Glutamatergic neuron (in vitro differentiated cells): ENCODE results near the gene RANGRF. TPM values are rescaled to one million over a fixed set of nuclear protein-coding genes. Genes with fewer than 3 reads are reported as not detected.

Experiments
- DNase-seq: peaks from one replicate; pipeline ENCODE4 v3.0.0; 2022
- H3K27ac Mint-ChIP-seq: one replicate; pipeline ENCODE4 v1.8.0; 2020; ENCODE audit warnings: mild to moderate bottlenecking, mixed read lengths, inconsistent platforms; ENCODE audit not compliant: unreplicated experiment
- H3K27me3 Mint-ChIP-seq: one replicate; pipeline ENCODE4 v1.8.0; 2020; ENCODE audit warnings: mild to moderate bottlenecking, moderate library complexity, mixed read lengths, inconsistent platforms; ENCODE audit not compliant: unreplicated experiment
- H3K36me3 Mint-ChIP-seq: one replicate; pipeline ENCODE4 v1.8.0; 2020; ENCODE audit warnings: mild to moderate bottlenecking, mixed read lengths, inconsistent platforms; ENCODE audit not compliant: unreplicated experiment
- H3K4me1 Mint-ChIP-seq: one replicate; pipeline ENCODE4 v1.8.0; 2020; ENCODE audit warnings: mild to moderate bottlenecking, low read depth, mixed read lengths, inconsistent platforms; ENCODE audit not compliant: unreplicated experiment
- H3K4me3 Mint-ChIP-seq: one replicate; pipeline ENCODE4 v1.8.0; 2020; ENCODE audit warnings: mild to moderate bottlenecking, mixed read lengths, inconsistent platforms; ENCODE audit not compliant: unreplicated experiment
- H3K9me3 Mint-ChIP-seq: one replicate; pipeline ENCODE4 v1.8.0; 2020; ENCODE audit warnings: mild to moderate bottlenecking, moderate library complexity, mixed read lengths, inconsistent platforms; ENCODE audit not compliant: unreplicated experiment
- CTCF ChIP-seq: fragments of 200-600 bp; sonication (generic); IDR thresholded peaks from one replicate; pipeline ENCODE4 v1.5.0; 2021; ENCODE audit not compliant: partially characterized antibody, unreplicated experiment
- total RNA-seq: library from RNA; stranded (reverse); fragmentation: NEBNext Ultra II Directional; extraction: Animal tissue kit (Norgen Biotek cat#: 25700); gene quantifications from one replicate; pipeline ENCODE4 v1.2.1, GENCODE V29; 2021; ENCODE audit not compliant: unreplicated experiment

RANGRF gene
- total RNA-seq, 1 donor from 2014 or later: 29.5 TPM

GRCh38 chr17:8320262-8320661, 31.8 kb downstream of the RANGRF start:
- peaks cover 10% of the 10 kb centered on the region for H3K9me3 Mint-ChIP-seq
- TF ChIP-seq CTCF: no peak
- H3K4me1 Mint-ChIP-seq: peaks cover 7% of the 10 kb centered on the region
- no peak overlapping the region for H3K27ac Mint-ChIP-seq
- peak overlapping the region; percentile 1 for H3K4me3 Mint-ChIP-seq
- peaks cover 5% of the 10 kb centered on the region for H3K36me3 Mint-ChIP-seq
- peaks cover 12% of the 10 kb centered on the region for H3K27me3 Mint-ChIP-seq
- DNase-seq: no peak

GRCh38 chr17:8320990-8321389, 32.5 kb downstream of the RANGRF start:
- no peak overlapping the region for H3K27ac Mint-ChIP-seq
- H3K4me3 Mint-ChIP-seq: no peak overlapping the region
- H3K4me1 Mint-ChIP-seq: peaks cover 4% of the 10 kb centered on the region
- no peak for DNase-seq
- H3K27me3 Mint-ChIP-seq: peaks cover 8% of the 10 kb centered on the region
- TF ChIP-seq CTCF: no peak
- peaks cover 8% of the 10 kb centered on the region for H3K36me3 Mint-ChIP-seq
- H3K9me3 Mint-ChIP-seq: peaks cover 10% of the 10 kb centered on the region

GRCh38 chr17:8322061-8322460, 33.6 kb downstream of the RANGRF start:
- H3K4me3 Mint-ChIP-seq: no peak overlapping the region
- H3K36me3 Mint-ChIP-seq: peaks cover 8% of the 10 kb centered on the region
- H3K4me1 Mint-ChIP-seq: peaks cover 2% of the 10 kb centered on the region
- no peak for DNase-seq
- H3K27me3 Mint-ChIP-seq: peaks cover 6% of the 10 kb centered on the region
- no peak for TF ChIP-seq CTCF
- H3K9me3 Mint-ChIP-seq: peaks cover 10% of the 10 kb centered on the region
- H3K27ac Mint-ChIP-seq: no peak overlapping the region

GRCh38 chr17:8324132-8324531, 35.7 kb downstream of the RANGRF start:
- H3K4me1 Mint-ChIP-seq: peaks cover 2% of the 10 kb centered on the region
- peaks cover 10% of the 10 kb centered on the region for H3K9me3 Mint-ChIP-seq
- peaks cover 8% of the 10 kb centered on the region for H3K36me3 Mint-ChIP-seq
- no peak overlapping the region for H3K4me3 Mint-ChIP-seq
- DNase-seq: no peak
- peaks cover 6% of the 10 kb centered on the region for H3K27me3 Mint-ChIP-seq
- TF ChIP-seq CTCF: no peak
- no peak overlapping the region for H3K27ac Mint-ChIP-seq

GRCh38 chr17:8324923-8325322, 36.5 kb downstream of the RANGRF start:
- peaks cover 6% of the 10 kb centered on the region for H3K27me3 Mint-ChIP-seq
- no peak for TF ChIP-seq CTCF
- H3K36me3 Mint-ChIP-seq: peaks cover 7% of the 10 kb centered on the region
- H3K27ac Mint-ChIP-seq: no peak overlapping the region
- H3K4me3 Mint-ChIP-seq: no peak overlapping the region
- peaks cover 10% of the 10 kb centered on the region for H3K9me3 Mint-ChIP-seq
- peaks cover 2% of the 10 kb centered on the region for H3K4me1 Mint-ChIP-seq
- no peak for DNase-seq
